Myocyte (in vitro differentiated cells): ENCODE measurements around the gene AMPD1. TPM values are rescaled to one million over a fixed set of nuclear protein-coding genes. Genes with fewer than 3 reads are reported as not detected.

ENCODE experiments used
- DNase-seq: peaks from one replicate; pipeline ENCODE4 v3.0.0-alpha.2; 2012; ENCODE audit warnings: low read depth
- total RNA-seq: library from RNA; depleted of rRNA; stranded (reverse); fragments of >200 nt; gene quantifications from 2 replicates; pipeline ENCODE4 v1.2.3, GENCODE V29; 2014

AMPD1 gene
- total RNA-seq, 1 donor from 2014 or later = 8.1 TPM

DNA sequence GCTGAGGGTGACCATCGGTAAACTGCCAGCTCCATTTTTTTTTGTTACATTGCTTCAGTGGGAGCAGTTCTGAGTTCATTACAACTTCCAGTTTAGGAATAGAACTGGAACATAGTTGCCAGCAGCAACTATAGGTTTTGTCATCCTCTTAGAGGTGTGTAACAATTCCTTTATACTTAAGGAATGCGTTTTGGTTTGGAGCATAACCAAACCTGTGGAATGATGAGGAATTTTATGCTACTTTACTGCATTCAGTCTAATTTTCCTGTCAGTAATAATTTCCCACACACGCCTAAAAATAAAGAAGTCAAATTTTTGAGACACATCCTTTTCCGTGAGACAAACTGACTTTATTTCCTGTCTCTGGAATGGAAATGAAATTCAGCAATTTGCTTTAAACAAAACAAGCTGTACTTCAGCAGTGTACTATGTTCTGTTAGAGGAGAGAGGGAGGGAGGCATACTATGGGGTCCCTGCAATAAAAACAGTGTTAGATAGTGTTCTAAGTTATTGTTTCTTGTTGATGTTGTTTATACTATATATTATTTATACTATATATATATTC, 4.8 kb upstream of the AMPD1 start:
- DNase-seq = no peak

DNA sequence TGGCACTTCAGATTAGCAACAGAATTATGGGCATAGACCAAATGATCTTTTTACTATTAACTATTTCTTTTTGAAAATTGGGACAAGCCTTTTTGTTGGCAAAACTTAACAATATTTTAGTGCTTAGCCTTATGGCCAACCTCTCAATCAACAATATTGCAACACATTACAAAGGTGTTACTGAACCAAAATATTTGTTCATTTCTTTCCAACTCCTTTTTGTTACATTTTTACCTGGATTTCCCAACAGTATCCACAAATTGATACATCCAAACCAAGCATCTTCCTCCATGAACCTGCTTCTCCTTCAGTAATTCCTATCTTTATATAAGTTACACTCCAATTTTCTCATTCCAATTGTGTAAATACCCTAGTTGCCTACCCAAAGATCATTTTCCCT, 1.5 kb upstream of the AMPD1 start:
- DNase-seq = no peak

DNA sequence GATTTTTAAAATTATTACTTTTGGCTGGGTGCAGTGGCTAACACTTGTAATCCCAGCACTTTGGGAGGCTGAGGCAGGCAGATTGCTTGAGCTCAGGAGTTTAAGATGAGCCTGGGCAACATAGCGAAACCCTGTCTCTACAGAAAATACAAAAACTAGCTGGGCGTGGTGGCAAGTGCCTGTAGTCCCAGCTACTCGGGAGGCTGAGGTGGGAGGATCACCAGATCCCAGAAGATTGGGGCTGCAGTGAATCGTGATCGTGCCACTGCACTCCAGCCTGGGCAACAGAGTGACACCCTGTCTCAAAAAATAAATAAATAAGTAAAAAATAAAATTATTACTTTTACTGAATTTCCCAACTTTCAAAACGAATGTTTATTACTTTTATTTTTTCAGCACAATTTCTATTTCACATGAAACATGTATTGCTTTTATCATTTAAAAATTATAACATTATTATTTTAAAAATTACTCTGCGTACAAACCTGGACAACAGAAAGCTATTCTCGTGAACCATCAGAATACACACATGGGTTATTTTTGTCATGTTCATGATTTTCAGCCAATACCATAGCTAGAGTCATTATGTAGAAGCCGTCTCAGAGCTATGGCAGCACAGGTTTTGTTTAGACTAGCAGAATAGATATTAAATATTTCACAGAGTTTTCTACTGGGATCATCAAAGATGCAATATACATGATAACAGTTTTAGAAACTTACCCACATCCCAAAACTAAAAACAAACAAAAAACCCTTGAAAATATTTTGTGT, 621 bp downstream of the AMPD1 start:
- peak; percentile 15 for DNase-seq

DNA sequence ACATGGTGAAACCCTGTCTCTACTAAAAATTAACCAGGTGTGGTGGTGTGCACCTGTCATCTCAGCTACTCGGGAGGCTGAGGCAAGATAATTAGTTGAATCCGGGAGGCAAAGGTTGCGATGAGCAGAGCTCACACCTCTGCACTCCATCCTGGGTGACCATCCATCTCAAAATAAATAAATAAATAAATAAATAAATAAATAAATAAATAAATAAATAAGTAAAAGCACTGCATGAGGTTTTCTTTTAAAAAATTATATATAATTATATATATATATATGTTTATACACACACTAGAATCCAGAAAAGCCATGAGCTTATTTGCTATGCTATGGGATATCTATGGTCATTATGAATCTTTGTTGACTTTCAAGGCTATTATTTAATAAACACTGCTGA, 2.4 kb downstream of the AMPD1 start:
- DNase-seq = no peak

DNA sequence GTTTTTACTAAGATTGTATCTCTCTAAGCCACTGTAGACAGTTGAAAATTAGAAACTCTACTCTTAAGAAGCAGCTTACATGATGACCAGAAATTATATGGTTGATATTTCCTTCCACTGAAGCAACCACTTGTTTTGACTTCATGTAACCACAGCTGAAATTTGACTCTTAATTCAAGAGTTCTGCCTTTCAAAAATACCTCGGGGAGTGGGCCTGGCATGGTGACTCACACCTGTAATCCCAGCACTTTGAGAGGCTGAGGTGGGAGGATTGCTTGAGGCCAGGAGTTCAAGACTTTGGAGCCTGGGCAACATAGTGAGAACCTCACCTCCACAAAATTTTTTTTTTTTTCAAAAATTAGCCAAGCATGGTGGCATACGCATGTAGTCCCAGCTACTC, 4.3 kb downstream of the AMPD1 start:
- DNase-seq = peak; percentile 61

DNA sequence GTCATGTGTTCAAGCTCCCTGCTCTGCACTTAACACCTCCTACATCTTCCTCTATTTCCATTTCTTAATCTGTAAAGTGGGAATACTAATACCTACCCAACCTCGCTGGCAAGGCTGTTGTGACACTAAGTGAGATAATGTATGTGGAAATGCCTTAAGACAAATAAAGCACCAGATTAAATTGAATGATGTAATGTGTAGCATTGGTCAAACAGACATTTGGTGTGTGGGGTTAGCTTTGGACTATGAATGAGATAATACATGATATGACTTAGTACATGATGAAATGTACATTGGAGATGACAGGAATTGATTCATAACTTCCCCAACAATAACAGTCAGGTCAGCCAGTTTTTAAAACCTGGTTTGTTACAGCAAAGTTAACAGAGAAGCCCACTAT, 5.2 kb downstream of the AMPD1 start:
- no peak for DNase-seq

DNA sequence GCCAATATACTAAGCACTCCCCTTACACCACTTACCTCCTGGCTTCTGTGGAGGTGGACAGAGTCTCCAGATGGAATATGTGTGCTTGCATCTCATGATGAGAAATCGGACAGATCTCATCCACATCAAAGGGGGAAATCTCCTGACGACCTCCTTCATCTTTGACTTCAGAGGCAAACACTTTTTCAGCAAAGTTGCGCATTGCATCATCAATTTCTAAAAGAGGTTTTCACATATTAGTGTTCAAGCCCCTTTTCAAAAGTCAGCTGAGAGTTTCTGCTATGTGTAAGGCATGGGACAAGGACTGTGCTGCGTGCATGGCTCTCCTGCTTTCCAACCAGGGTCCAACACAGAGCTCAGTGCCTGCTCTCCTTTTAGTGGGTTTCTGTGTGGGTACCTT, 6.8 kb downstream of the AMPD1 start:
- DNase-seq = no peak

DNA sequence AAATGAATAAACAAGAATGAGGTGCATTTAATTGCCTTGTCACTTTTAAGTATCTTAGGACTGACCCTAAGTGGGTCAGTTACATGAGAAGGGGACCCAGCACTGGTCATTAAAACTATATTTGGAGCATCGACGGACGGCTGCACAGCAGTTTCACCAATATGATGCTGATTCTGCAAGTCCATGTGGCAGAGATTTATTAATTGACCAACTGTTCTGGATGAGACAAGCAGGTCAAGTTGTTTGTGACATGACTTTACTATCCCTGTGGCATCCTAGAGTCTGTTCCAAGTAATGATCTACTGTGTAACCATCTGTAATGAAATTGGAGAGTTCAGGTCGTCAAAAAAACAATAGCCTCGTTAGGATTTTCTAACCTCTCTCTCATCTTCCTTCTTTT, 9.5 kb downstream of the AMPD1 start:
- no peak for DNase-seq

DNA sequence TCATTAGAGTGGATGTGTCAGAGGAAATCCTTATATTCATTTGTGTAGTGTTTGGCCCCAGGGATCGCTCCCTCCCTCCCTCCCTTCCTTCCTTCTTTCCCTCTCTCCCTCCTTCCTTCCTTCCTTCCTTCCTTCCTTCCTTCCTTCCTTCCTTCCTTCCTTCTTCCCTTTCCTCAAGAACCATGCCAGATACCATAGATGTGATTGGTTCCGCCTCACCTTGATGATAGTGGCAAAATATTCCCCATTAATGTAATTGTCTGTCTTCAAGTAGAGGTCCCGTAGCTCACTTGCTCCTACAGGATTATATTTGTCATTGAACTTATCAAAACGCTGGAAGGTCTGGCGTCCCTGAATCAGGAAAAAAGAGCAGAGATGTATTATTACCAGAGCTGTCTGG, 17.7 kb downstream of the AMPD1 start:
- no peak for DNase-seq

DNA sequence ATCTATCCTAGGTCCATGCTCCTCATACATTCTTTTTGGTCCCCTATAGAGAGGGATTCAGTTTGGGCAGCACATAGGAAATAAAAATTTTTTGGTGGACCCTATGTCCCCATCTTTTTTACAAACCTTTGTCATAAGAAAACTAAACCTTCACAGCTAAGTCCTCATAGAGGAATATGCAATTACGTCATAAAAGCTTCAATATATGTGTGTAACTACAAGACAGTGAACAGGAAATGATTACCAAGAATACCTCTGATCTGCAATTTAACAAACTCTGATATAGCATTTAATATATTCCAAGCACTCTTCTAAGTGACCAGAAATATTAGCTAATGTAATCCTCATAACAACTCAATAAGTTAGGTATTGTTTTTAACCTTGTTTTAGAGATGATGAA, 19.2 kb downstream of the AMPD1 start:
- no peak for DNase-seq

DNA sequence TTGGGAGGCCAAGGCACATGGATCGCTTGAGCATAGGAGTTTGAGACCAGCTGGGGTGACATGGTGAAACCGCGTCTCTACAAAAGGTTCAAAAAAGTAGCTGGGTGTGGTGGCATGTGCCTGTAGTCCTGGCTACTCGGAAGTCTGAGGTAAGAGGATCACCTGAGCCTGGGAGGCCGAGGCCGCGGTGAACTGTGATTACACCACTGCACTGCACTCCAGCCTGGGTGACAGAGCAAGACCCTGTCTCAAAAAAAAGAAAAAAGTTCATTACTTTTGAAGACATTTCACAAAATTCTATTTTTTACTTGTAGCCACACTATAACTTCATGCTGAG, 23.4 kb downstream of the AMPD1 start:
- no peak for DNase-seq

DNA sequence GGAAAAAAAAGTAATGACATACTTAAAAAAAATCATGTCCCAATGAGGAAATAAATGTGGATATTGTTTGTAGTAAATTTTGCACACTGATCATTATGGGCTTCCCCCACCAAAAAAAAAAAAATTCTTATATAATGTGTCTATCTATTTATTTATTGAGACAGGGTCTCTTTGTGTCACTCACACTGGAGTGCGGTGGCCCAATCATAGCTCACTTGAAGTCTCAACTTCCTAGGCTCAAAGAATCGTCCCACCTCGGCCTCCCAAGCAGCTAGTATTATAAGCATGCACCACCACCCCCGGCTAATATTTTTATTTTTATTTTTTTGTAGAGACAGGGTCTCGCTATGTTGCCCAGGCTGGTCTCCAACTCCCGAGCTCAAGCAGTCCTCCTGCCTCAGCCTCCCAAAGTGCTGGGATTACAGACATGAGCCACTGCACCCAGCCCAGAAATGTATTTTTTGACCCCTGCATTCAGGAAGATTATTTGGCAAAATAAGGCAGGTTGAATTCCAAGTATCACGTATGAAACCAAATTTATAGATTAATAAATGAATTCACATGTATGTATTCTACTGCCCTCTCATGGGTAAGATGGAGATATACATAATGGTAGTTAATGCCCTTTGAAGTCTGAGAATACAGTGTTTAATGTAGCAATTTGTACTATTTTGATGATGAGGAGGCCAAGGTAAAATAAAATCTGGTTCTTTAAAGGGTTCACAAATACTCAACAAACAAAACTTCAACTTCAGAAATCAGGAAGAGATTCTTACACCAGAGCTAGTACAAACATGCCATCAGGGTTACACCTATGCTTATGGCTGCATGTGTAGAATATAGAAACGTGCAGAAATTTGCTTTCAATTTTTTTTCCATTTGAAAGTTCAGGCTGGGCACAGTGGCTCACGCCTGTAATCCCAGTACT, 24.1 kb downstream of the AMPD1 start:
- peak; percentile 6 for DNase-seq

DNA sequence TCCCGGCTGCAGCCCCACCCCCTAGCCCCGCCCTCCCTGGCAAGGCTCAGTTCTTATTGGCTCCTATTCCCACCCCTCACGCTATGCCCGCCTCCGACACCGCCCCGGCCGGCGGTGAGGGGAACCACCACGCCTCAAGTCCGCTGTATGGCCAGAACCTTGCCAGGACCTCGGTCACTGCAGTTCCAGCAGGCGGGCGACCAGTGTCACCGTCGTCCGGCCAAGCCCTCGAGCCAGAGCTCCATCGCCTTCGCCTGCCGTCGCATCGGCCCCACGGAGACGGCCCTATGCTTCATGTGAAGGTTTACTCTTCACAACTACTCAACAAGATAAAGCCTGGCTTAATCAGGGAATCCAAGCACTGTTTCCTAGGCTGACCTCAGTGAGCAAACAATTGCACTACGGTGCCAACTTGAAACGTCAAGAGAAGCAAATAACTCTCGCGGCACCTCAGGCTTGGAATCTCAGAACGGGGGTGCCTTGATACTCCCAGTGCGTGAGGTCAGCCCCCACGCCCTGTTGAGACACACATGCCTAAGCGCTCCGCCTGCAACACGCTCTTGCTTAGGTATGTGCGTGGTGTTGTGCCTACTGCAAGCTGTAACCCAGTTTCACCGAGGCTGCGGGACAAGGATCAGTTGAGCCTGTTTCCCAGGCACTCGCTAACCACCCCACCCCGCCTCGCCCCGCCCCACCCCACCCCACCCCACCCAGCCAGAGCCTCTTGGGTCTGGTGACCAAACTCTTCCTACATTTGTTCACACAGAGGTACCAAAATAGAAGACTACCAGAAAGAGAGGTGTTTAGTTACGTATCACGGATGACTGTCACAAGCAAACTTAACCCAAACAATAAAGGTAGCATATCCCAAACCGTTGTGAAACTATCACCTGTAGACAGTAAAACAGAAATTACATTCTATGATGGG, 25.0 kb downstream of the AMPD1 start:
- DNase-seq = peak; percentile 95

DNA sequence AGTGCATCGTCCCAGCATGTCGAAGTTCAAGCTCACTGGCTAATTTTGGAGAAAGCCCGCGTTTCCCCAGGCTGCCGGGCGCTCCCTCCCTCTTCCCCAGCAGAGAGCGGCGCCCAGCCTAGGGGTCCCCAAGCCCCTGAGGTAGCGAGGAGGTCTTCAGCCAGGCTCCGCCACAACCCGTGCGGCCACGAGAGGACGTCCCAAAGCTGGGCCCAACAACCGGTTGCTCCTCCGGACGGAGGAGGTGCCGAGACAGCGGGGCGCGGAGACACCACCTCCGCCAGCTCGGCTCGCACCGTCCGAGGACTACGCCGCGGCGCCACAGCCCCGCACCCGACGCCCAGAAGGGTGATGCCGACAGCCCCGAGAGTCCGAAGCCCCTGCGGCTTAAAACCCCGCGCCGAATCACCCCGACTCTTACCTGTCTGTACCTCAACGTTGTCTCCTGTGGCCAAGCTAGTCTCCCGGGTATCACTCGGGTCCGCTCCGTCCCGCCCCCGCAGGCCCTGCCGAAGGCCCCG, 25.7 kb downstream of the AMPD1 start, which contains the start of gene DENND2C:
Gene DENND2C, minus strand, starts transcription at position 488 of the 521 bp plus-strand sequence. CDS start 44,065 bp downstream, outside the sequence.
- no peak for DNase-seq

DNA sequence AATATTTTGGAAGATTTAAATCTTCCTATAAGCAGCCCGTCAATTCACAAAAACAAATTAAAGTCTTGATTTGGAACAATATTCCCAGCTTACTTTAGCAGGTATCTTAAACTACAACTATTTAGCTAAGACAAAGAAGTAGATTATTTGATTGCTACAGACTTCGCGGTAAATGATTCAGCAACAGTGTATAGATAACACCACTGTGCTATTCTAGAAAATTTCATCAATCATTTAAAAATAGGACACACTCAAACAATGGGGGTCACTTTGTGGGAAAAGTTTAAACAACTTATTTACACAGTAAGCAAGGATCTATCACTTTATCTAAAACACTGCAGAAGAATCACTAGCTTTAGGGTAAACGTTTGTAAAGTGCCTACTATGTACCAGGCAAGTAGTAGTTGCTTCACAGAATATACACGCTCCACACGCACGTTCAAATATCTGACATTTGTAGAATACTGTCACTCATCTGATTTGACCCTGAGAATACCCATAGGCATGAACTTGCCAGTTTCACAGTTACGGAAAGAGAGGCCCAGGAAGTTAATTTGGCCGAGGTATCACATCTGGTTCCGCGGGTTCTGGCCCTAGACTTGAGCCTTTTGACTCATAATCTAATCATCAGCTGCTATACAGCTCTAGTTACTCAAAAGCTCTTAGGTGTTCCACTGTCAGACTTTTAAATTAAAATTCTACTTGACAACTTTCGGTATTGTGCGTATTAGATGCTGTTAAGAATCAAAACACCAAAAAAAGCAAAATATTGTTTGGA, 26.4 kb downstream of the AMPD1 start:
- peak; percentile 29 for DNase-seq

DNA sequence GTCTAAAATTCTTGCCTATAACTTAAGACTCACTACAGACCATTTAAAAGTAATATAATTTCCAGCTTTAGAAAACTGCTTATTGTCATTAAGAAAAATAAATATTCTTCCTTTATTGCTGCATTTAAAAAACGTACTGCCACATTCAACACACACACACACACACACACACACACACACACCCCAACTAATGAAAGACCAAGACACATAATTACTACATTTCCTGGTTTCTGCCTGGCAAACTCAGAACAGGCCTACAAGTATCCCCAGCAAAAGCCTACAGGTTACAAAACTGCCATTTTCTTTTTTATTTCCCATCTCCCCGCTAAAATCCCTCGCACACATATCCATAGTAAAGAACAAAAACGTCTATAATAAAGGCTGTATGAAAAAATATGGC, 27.0 kb downstream of the AMPD1 start:
- no peak for DNase-seq

DNA sequence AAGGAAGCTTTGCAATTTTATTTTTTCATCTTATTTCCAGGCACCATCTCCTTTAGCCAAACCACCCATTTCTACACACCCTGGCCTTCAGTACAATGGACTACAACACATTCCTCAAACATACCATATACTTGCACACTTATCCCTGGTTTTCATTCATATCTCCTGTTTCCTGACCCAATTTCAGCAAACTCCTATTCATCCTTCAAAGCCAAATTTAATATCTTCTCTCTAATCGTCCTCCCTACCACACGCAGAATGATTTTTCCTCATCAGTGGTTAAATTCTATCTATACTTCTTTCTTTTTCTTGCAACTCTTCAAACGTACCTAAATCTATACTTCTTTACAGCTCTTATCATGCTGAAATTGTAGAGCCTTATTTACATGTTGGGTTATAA, 28.4 kb downstream of the AMPD1 start:
- no peak for DNase-seq

DNA sequence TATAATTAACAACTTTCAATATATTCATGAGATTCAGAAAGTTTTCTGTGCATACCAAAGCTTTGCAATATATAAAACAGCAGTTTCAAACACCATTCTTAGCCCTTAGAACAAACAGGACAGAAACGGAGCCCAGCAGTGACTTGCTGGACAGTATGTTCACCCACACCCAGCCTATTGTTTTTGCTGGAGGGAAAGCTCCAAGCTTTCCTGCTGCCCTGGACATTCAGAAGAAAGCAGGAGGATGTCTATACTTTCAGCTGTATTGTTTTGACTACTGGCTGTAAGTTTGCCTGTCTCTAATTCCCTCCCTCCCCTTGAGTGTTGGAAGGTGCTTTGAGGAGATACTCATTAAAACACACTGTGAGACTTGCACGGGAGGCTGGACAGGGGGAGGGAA, 35.1 kb downstream of the AMPD1 start:
- no peak for DNase-seq

DNA sequence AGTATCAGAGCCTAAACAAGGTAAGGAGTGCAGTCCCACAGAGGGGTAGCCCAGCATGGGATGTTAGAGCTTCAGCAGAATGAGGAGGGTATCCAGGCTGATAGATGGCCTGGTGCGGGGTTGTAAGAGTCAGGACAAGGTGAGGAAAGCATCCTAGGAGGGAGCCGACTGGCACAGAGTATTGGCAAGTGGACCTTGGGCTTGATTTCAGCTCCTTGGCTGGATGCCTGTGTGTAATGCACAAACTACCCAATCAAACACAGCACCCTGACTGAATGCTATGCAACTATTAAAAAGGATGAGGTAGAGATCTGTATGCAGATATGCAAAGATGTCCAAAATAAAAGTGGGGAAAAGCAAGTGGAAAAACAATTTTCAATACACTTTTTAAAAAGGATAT, 43.5 kb downstream of the AMPD1 start:
- DNase-seq = no peak

DNA sequence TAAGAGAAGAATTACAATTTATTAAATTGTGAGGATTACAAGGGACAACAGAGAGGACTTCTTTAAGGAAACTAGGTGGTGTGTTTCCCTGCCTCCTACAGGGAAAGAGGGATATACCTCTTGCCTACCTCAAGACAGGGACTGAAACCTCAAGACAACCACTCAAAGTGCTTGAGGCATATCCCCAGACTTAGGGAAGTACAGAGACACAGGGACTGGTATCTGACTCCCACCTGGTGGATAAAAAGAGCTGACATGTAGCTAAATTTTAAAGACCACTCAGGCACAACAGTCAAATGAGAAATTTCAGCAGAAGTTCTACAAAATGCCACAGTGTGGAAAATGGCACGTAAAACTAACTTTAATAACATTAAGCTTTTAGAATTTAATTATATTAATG, 46.8 kb downstream of the AMPD1 start:
- no peak for DNase-seq
